ENCODE data around the gene PER2.
"Not testable (repeated sequence)": the region's sequence is repeated elsewhere in the genome, so short reads cannot be mapped to it uniquely, and the experiment has no call there.

The PER2 gene

DNA sequence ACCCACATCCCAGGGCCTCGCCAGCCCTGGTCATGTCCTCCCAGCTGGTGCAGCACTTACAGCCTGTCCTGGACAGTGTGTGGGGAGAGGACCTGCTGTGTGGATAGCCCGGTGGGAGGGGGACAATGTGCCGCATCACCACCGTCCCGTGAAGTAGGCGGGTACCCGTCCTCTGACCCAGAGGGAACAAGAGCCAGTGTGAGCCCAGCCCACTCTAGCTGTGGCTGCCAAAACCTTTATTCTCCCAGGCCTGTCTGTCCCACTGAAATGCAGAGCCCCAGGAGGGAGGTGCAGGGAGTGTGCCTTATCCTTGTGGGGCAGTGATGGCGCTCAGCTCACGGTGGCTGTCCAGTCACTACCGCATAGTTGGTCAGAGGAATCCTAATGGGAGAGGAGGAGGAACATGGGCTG is 33.6 kb upstream of the PER2 start:
- Histone ChIP-seq H3K36me3 (ENCODE audit: control insufficient read depth, insufficient read depth, low read length) (no peaks in the 10 kb centered on the region), H3K4me3 (ENCODE audit: low read length) (no peak overlapping the region), H3K27me3 (ENCODE audit: control insufficient read depth, insufficient read depth, low read length) (no peaks in the 10 kb centered on the region), H3K4me1 (ENCODE audit: control insufficient read depth, insufficient read depth, low read length) (peaks cover 9% of the 10 kb centered on the region), H3K9me3 (ENCODE audit: control insufficient read depth, low read length) (no peaks in the 10 kb centered on the region), H3K9ac (ENCODE audit: low read length) (no peak overlapping the region)

- Histone ChIP-seq H3K9ac (ENCODE audit: low read length) (peak overlapping the region; percentile 59), H3K4me3 (ENCODE audit: low read length) (no peak overlapping the region), H3K4me1 (ENCODE audit: control insufficient read depth, insufficient read depth, low read length) (peaks cover 9% of the 10 kb centered on the region), H3K27me3 (ENCODE audit: control insufficient read depth, insufficient read depth, low read length) (no peaks in the 10 kb centered on the region), H3K9me3 (ENCODE audit: control insufficient read depth, low read length) (no peaks in the 10 kb centered on the region), H3K36me3 (ENCODE audit: control insufficient read depth, insufficient read depth, low read length) (no peaks in the 10 kb centered on the region)
Measured at GRCh38 chr2:238321467-238321866, 33.1 kb upstream of the PER2 start.

- peak overlapping the region; percentile 59 for H3K9ac ChIP-seq (ENCODE audit: low read length)
- no peak overlapping the region for H3K4me3 ChIP-seq (ENCODE audit: low read length)
Measured at GRCh38 chr2:238320648-238321281, 32.4 kb upstream of the PER2 start.

DNA sequence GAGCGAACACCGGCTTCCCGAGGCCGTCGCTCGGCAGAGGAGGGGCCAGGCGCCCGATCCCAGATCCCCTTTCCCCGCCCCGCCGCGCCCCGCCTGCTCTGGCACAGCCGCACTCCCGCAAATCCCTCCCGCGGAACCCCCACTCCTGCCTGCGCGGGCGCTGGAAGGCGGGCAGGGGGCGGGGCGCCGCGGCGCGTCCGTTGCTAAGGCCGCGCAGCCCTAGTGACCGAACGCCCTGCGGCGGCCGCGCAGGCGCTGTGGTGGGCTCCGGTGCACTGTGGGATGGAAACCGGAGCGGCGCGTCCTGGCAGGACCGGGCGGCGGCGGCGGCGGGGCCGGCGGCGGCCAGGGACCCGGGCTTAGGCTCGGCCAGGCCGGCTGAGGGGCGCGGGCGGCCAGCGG is 31.8 kb upstream of the PER2 start, which contains the start of gene TRAF3IP1:
Gene TRAF3IP1, plus strand, starts transcription at position 273 of the 402 bp plus-strand sequence. CDS start 145 bp downstream, outside the sequence.
- Histone ChIP-seq H3K9ac (ENCODE audit: low read length) (peak within 1 kb of the TSS; percentile 79), H3K36me3 (ENCODE audit: control insufficient read depth, insufficient read depth, low read length) (no peaks in the 10 kb centered on the region), H3K4me3 (ENCODE audit: low read length) (peak within 1 kb of the TSS; percentile 80), H3K4me1 (ENCODE audit: control insufficient read depth, insufficient read depth, low read length) (peaks cover 9% of the 10 kb centered on the region), H3K27me3 (ENCODE audit: control insufficient read depth, insufficient read depth, low read length) (no peaks in the 10 kb centered on the region), H3K9me3 (ENCODE audit: control insufficient read depth, low read length) (no peaks in the 10 kb centered on the region)

More at GRCh38 chr2:238320648-238321281, 32.4 kb upstream of the PER2 start:
- Histone ChIP-seq H3K4me1 (ENCODE audit: control insufficient read depth, insufficient read depth, low read length) (peaks cover 9% of the 10 kb centered on the region), H3K27me3 (ENCODE audit: control insufficient read depth, insufficient read depth, low read length) (no peaks in the 10 kb centered on the region), H3K36me3 (ENCODE audit: control insufficient read depth, insufficient read depth, low read length) (no peaks in the 10 kb centered on the region), H3K9me3 (ENCODE audit: control insufficient read depth, low read length) (no peaks in the 10 kb centered on the region)

GRCh38 chr2:238315031-238315595 is 26.7 kb upstream of the PER2 start:
- no peaks in the 10 kb centered on the region for H3K4me1 ChIP-seq (ENCODE audit: control insufficient read depth, insufficient read depth, low read length)
- H3K9me3 ChIP-seq (ENCODE audit: control insufficient read depth, low read length) = no peaks in the 10 kb centered on the region
- no peak overlapping the region for H3K4me3 ChIP-seq (ENCODE audit: low read length)
- H3K9ac ChIP-seq (ENCODE audit: low read length) = no peak overlapping the region
- H3K36me3 ChIP-seq (ENCODE audit: control insufficient read depth, insufficient read depth, low read length) = no peaks in the 10 kb centered on the region
- no peaks in the 10 kb centered on the region for H3K27me3 ChIP-seq (ENCODE audit: control insufficient read depth, insufficient read depth, low read length)

DNA sequence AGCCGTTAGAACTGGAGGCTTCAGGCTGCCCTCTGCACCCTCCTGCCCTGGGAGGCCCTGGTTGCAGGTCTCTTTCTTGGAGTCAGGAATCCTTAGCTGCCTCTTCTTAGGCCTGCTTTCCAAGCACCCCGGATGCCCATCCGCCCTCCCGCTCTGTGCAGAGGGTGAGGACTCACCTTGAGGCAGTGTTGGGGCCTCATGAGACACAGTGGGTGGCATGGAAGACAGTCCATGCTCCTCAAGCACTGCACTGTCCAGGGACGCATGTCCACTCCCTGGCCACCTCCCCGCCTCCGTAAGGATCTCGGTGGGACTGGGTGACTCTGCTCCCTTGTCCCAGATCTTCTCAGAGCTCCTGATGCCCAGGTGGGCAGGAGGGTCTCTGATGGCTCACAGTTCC is 26.2 kb upstream of the PER2 start:
- no peak overlapping the region for H3K9ac ChIP-seq (ENCODE audit: low read length)
- H3K4me1 ChIP-seq (ENCODE audit: control insufficient read depth, insufficient read depth, low read length) = no peaks in the 10 kb centered on the region
- H3K27me3 ChIP-seq (ENCODE audit: control insufficient read depth, insufficient read depth, low read length) = no peaks in the 10 kb centered on the region
- H3K9me3 ChIP-seq (ENCODE audit: control insufficient read depth, low read length) = no peaks in the 10 kb centered on the region
- H3K36me3 ChIP-seq (ENCODE audit: control insufficient read depth, insufficient read depth, low read length) = no peaks in the 10 kb centered on the region
- no peak overlapping the region for H3K4me3 ChIP-seq (ENCODE audit: low read length)

- no peaks in the 10 kb centered on the region for H3K27me3 ChIP-seq (ENCODE audit: control insufficient read depth, insufficient read depth, low read length)
- no peaks in the 10 kb centered on the region for H3K36me3 ChIP-seq (ENCODE audit: control insufficient read depth, insufficient read depth, low read length)
- no peak overlapping the region for H3K9ac ChIP-seq (ENCODE audit: low read length)
- H3K9me3 ChIP-seq (ENCODE audit: control insufficient read depth, low read length) = no peaks in the 10 kb centered on the region
- no peaks in the 10 kb centered on the region for H3K4me1 ChIP-seq (ENCODE audit: control insufficient read depth, insufficient read depth, low read length)
- no peak overlapping the region for H3K4me3 ChIP-seq (ENCODE audit: low read length)
Measured at GRCh38 chr2:238313991-238314350, 25.6 kb upstream of the PER2 start.

- no peak overlapping the region for H3K4me3 ChIP-seq (ENCODE audit: low read length)
- no peaks in the 10 kb centered on the region for H3K9me3 ChIP-seq (ENCODE audit: control insufficient read depth, low read length)
- no peak overlapping the region for H3K9ac ChIP-seq (ENCODE audit: low read length)
- no peaks in the 10 kb centered on the region for H3K27me3 ChIP-seq (ENCODE audit: control insufficient read depth, insufficient read depth, low read length)
- no peaks in the 10 kb centered on the region for H3K4me1 ChIP-seq (ENCODE audit: control insufficient read depth, insufficient read depth, low read length)
- H3K36me3 ChIP-seq (ENCODE audit: control insufficient read depth, insufficient read depth, low read length) = no peaks in the 10 kb centered on the region
Measured at GRCh38 chr2:238313289-238313990, 25.0 kb upstream of the PER2 start.

DNA sequence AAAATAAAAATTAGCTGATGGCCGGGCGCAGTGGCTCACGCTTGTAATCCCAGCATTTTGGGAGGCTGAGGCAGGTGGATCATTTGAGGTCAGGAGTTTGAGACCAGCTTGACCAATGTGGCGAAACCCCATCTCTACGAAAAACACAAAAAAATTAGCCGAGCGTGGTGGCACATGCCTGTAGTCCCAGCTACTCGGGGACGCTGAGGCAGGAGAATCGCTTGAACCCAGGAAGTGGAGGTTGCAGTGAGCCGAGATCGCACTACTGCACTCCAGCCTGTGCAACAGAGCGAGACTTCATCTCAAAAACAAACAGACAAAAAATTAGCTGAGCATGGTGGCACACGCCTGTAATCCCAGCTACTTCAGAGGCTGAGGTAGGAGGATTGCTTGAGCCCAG is 22.3 kb upstream of the PER2 start:
- H3K36me3 ChIP-seq (ENCODE audit: control insufficient read depth, insufficient read depth, low read length); H3K27me3 ChIP-seq (ENCODE audit: control insufficient read depth, insufficient read depth, low read length); H3K9me3 ChIP-seq (ENCODE audit: control insufficient read depth, low read length); H3K9ac ChIP-seq (ENCODE audit: low read length); H3K4me3 ChIP-seq (ENCODE audit: low read length): not testable (repeated sequence)
- H3K4me1 ChIP-seq (ENCODE audit: control insufficient read depth, insufficient read depth, low read length) = peaks cover 11% of the 10 kb centered on the region

DNA sequence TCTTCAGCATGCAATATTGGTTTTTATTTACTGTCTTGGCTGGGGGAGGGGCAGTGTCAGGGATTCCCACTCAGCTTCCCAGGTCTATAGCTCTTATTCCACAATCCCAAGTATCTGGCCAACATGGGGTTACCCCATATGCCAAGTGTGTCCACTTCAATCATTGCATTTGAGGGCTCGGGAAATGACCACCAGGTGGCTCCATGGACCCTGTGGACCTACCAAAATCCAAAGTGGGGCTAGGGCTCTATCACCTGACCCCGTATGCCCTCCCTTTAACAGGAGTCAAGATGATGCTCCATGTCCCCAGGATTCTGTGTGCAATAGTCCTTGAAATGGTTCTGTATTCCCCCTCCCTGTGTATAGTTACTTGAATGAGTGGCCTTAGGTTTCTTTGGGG is 19.8 kb upstream of the PER2 start:
- Histone ChIP-seq H3K9me3 (ENCODE audit: control insufficient read depth, low read length) (no peaks in the 10 kb centered on the region), H3K36me3 (ENCODE audit: control insufficient read depth, insufficient read depth, low read length) (no peaks in the 10 kb centered on the region), H3K27me3 (ENCODE audit: control insufficient read depth, insufficient read depth, low read length) (no peaks in the 10 kb centered on the region), H3K4me1 (ENCODE audit: control insufficient read depth, insufficient read depth, low read length) (peaks cover 19% of the 10 kb centered on the region), H3K4me3 (ENCODE audit: low read length) (no peak overlapping the region), H3K9ac (ENCODE audit: low read length) (no peak overlapping the region)

- no peak overlapping the region for H3K4me3 ChIP-seq (ENCODE audit: low read length)
- no peaks in the 10 kb centered on the region for H3K9me3 ChIP-seq (ENCODE audit: control insufficient read depth, low read length)
- no peaks in the 10 kb centered on the region for H3K27me3 ChIP-seq (ENCODE audit: control insufficient read depth, insufficient read depth, low read length)
- H3K4me1 ChIP-seq (ENCODE audit: control insufficient read depth, insufficient read depth, low read length) = peaks cover 19% of the 10 kb centered on the region
- H3K36me3 ChIP-seq (ENCODE audit: control insufficient read depth, insufficient read depth, low read length) = no peaks in the 10 kb centered on the region
- H3K9ac ChIP-seq (ENCODE audit: low read length) = no peak overlapping the region
Measured at GRCh38 chr2:238306672-238306998, 18.2 kb upstream of the PER2 start.

DNA sequence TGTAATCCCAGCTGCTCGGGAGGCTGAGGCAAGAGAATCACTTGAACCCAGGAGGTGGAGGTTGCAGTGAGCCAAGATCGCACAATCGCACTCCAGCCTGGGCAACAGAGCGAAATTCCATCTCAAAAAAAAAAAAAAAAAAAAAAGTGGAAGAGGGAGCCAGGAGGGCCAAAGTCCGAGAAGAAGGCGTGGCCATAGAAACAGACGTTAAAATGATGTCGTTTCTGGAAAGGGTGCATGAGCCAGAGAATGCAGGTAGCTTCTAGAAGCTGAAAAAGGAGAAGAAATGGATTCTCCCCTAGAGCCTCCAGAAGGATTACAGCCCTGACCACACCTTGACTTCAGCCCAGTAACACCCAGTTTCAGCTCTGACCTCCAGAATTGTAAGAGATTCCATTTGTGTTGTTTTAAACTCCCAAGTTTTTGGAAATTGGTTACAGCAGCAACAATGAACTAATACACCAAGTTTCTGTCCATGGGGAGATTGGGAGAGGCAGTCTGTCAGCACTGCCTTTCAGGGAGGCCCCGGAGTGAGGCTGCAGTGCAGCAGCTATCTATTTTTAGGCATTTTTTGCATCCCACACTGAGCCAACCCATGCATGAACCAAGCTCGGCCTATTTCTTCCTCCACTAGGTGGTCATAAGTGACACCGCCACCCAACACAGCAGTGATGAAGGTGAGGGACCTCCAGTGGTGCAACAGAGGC is 17.7 kb upstream of the PER2 start:
- H3K9ac ChIP-seq (ENCODE audit: low read length) = no peak overlapping the region

More for the DNA sequence above, 17.7 kb upstream of the PER2 start:
- H3K36me3 ChIP-seq (ENCODE audit: control insufficient read depth, insufficient read depth, low read length) = no peaks in the 10 kb centered on the region
- H3K4me1 ChIP-seq (ENCODE audit: control insufficient read depth, insufficient read depth, low read length) = peaks cover 20% of the 10 kb centered on the region
- H3K4me3 ChIP-seq (ENCODE audit: low read length) = no peak overlapping the region
- H3K9me3 ChIP-seq (ENCODE audit: control insufficient read depth, low read length) = no peaks in the 10 kb centered on the region
- H3K27me3 ChIP-seq (ENCODE audit: control insufficient read depth, insufficient read depth, low read length) = no peaks in the 10 kb centered on the region

All from mucosa of stomach (tissue), 1 donor.